HCT116 (cell line): Measurements from ENCODE around the gene ABCA8.

ENCODE experiments used
- CTCF ChIP-seq, 3 experiments: fragments of 200-600 bp in 1 of 3; sonication (generic) in 1 of 3; IDR thresholded peaks in 2 of 3; conservative IDR thresholded peaks in 1 of 3; 2 replicates each; pipeline ENCODE4 v1.5.1; 2012 to 2017; ENCODE audit warnings: low read depth in 2 of 3, low read length in 2 of 3, antibody characterized with exemption in 1 of 3, borderline replicate concordance in 1 of 3, control low read depth in 1 of 3, mild to moderate bottlenecking in 1 of 3, mixed read lengths in 1 of 3, mixed run types in 1 of 3, moderate library complexity in 1 of 3; ENCODE audit not compliant: insufficient read depth in 1 of 3
- EZH2 ChIP-seq: fragments of 200-600 bp; sonication (generic); IDR thresholded peaks from 2 replicates; pipeline ENCODE4 v1.6.1; 2017; ENCODE audit warnings: antibody characterized with exemption, mixed run types
- POLR2A ChIP-seq: IDR thresholded peaks from 2 replicates; pipeline ENCODE4 v1.7.0; 2011; ENCODE audit warnings: borderline replicate concordance; ENCODE audit not compliant: insufficient read depth, insufficient read length; ENCODE audit errors: extremely low read depth
- POLR2AphosphoS5 ChIP-seq: IDR thresholded peaks from 2 replicates; pipeline ENCODE4 v1.6.1; 2011; ENCODE audit warnings: mild to moderate bottlenecking, low read depth, low read length, moderate library complexity
- REST ChIP-seq: IDR thresholded peaks from 2 replicates; pipeline ENCODE4 v1.6.1; 2012; ENCODE audit warnings: low read depth
- SP1 ChIP-seq: IDR thresholded peaks from 2 replicates; pipeline ENCODE4 v1.6.1; 2012; ENCODE audit warnings: low read depth

GRCh38 chr17:68941761-68942160 lies 13.4 kb downstream of the ABCA8 start:
- TF ChIP-seq CTCF (IDR thresholded peaks at IDR 0.05 in 2 of 3, conservative IDR thresholded peaks at IDR 0.05 in 1 of 3; ENCODE audit: borderline replicate concordance in 1 of 3, insufficient read depth in 1 of 3, low read depth in 2 of 3, low read length in 2 of 3) (no peak), SP1 (no peak), POLR2AphosphoS5 (no peak), POLR2A (no peak), EZH2 (no peak), REST (no peak)
